CD4-positive, alpha-beta T cell treated with Interleukin-17A for 4 hours (primary cell): ENCODE measurements around the gene DNAJC5.
"Not testable (repeated sequence)": the region's sequence is repeated elsewhere in the genome, so short reads cannot be mapped to it uniquely, and the experiment has no call there.

ENCODE experiments used
- DNase-seq: peaks from one replicate; pipeline ENCODE4 v3.0.0-alpha.2; 2020; ENCODE audit warnings: mixed read lengths

DNAJC5 gene

GRCh38 chr20:63915471-63915870 lies 20.5 kb downstream of the DNAJC5 start:
- no peak for DNase-seq

GRCh38 chr20:63916371-63916939 lies 21.5 kb downstream of the DNAJC5 start:
- not testable (repeated sequence) for DNase-seq

GRCh38 chr20:63917811-63918210 lies 22.9 kb downstream of the DNAJC5 start:
- no peak for DNase-seq

GRCh38 chr20:63919130-63919529 lies 24.2 kb downstream of the DNAJC5 start:
- no peak for DNase-seq

- DNase-seq: no peak
Observed at GRCh38 chr20:63920226-63920625, 25.3 kb downstream of the DNAJC5 start.

- no peak for DNase-seq
Observed at GRCh38 chr20:63923651-63924050, 28.7 kb downstream of the DNAJC5 start.

GRCh38 chr20:63924241-63924640 lies 29.3 kb downstream of the DNAJC5 start:
- DNase-seq: no peak

- DNase-seq: no peak
Observed at GRCh38 chr20:63926298-63926697, 31.4 kb downstream of the DNAJC5 start.

GRCh38 chr20:63929071-63929470 lies 34.1 kb downstream of the DNAJC5 start:
- no peak for DNase-seq

GRCh38 chr20:63929473-63929883 lies 34.6 kb downstream of the DNAJC5 start:
- DNase-seq: not testable (repeated sequence)

GRCh38 chr20:63930971-63931553 lies 36.1 kb downstream of the DNAJC5 start:
- no peak for DNase-seq

GRCh38 chr20:63931735-63932134 lies 36.8 kb downstream of the DNAJC5 start:
- no peak for DNase-seq

GRCh38 chr20:63932606-63933160 lies 37.8 kb downstream of the DNAJC5 start:
- no peak for DNase-seq

GRCh38 chr20:63933646-63934045 lies 38.7 kb downstream of the DNAJC5 start:
- no peak for DNase-seq

- no peak for DNase-seq
Observed at GRCh38 chr20:63934271-63935068, 39.5 kb downstream of the DNAJC5 start.

- DNase-seq: no peak
Observed at GRCh38 chr20:63935447-63935846, 40.5 kb downstream of the DNAJC5 start.

GRCh38 chr20:63937596-63937995 lies 42.7 kb downstream of the DNAJC5 start:
- DNase-seq: no peak

- no peak for DNase-seq
Observed at GRCh38 chr20:63939061-63939935, 44.4 kb downstream of the DNAJC5 start.

GRCh38 chr20:63940071-63940471 lies 45.1 kb downstream of the DNAJC5 start:
- DNase-seq: no peak

GRCh38 chr20:63940472-63941266 lies 45.7 kb downstream of the DNAJC5 start:
- no peak for DNase-seq

- peak; percentile 91 for DNase-seq
Observed at GRCh38 chr20:63941282-63942081, 46.6 kb downstream of the DNAJC5 start.
